GM23338 (cell line): ENCODE data around the gene S100A12. TPM values are rescaled to one million over a fixed set of nuclear protein-coding genes. Genes with fewer than 3 reads are reported as not detected.

Experiments used
- ATAC-seq: fragments of 200-7000 bp; cut with Tn5 transposase; 3 replicates; pipeline ENCODE4 v1.9.1; 2020
- DNase-seq: peaks from one replicate; pipeline ENCODE4 v3.0.0-alpha.2; 2015; ENCODE audit warnings: low spot score
- H2AFZ ChIP-seq: fragments of 200-600 bp; sonication (generic); 2 replicates; pipeline ENCODE4 v1.8.0; 2016; ENCODE audit warnings: antibody characterized with exemption, mild to moderate bottlenecking, moderate library complexity
- H3F3A ChIP-seq: fragments of 200-600 bp; sonication (generic); replicated peaks from 2 replicates; pipeline ENCODE4 v1.8.0; 2017; ENCODE audit warnings: antibody characterized with exemption, mixed run types, low read depth
- H3K27ac ChIP-seq: fragments of 200-600 bp; sonication (generic); 2 replicates; pipeline ENCODE4 v1.6.1; 2016; ENCODE audit warnings: low read depth
- H3K27me3 ChIP-seq: fragments of 200-600 bp; sonication (generic); 2 replicates; pipeline ENCODE4 v1.8.0; 2016; ENCODE audit warnings: mild to moderate bottlenecking, mixed run types, moderate library complexity; ENCODE audit not compliant: insufficient read depth
- H3K36me3 ChIP-seq: fragments of 200-600 bp; sonication (generic); 2 replicates; pipeline ENCODE4 v1.8.0; 2016; ENCODE audit warnings: mild to moderate bottlenecking; ENCODE audit not compliant: insufficient read depth
- H3K4me1 ChIP-seq: fragments of 200-600 bp; sonication (generic); 2 replicates; pipeline ENCODE4 v1.8.0; 2016; ENCODE audit warnings: mild to moderate bottlenecking, moderate library complexity; ENCODE audit not compliant: insufficient read depth
- H3K4me2 ChIP-seq: fragments of 200-600 bp; sonication (generic); 2 replicates; pipeline ENCODE4 v1.7.1; 2017; ENCODE audit warnings: mixed run types
- H3K4me3 ChIP-seq: fragments of 200-600 bp; sonication (generic); 2 replicates; pipeline ENCODE4 v1.6.1; 2016; ENCODE audit warnings: mixed run types
- H3K79me2 ChIP-seq: fragments of 200-600 bp; sonication (generic); replicated peaks from 2 replicates; pipeline ENCODE4 v1.8.0; 2017; ENCODE audit warnings: mild to moderate bottlenecking; ENCODE audit not compliant: insufficient read depth
- H3K9me2 ChIP-seq: fragments of 200-600 bp; sonication (generic); 2 replicates; pipeline ENCODE4 v1.8.0; 2017; ENCODE audit not compliant: insufficient read depth
- H4K20me1 ChIP-seq: fragments of 200-600 bp; sonication (generic); replicated peaks from 2 replicates; pipeline ENCODE4 v1.8.0; 2017; ENCODE audit warnings: mild to moderate bottlenecking; ENCODE audit not compliant: insufficient read depth
- H3K27ac Mint-ChIP-seq: 2 replicates; pipeline ENCODE4 v1.8.0; 2020; ENCODE audit warnings: inconsistent platforms, mild to moderate bottlenecking, moderate library complexity, mixed read lengths
- H3K27me3 Mint-ChIP-seq: 3 replicates; pipeline ENCODE4 v1.8.0; 2022; ENCODE audit warnings: low read depth, mild to moderate bottlenecking, moderate library complexity, mixed read lengths, inconsistent platforms; ENCODE audit not compliant: insufficient read depth, poor library complexity
- H3K36me3 Mint-ChIP-seq: 3 replicates; pipeline ENCODE4 v1.8.0; 2021; ENCODE audit warnings: low read depth, mild to moderate bottlenecking, inconsistent platforms, moderate library complexity, mixed read lengths
- H3K4me1 Mint-ChIP-seq: 3 replicates; pipeline ENCODE4 v1.8.0; 2020; ENCODE audit warnings: mild to moderate bottlenecking, inconsistent platforms, mixed read lengths
- H3K4me3 Mint-ChIP-seq: 3 replicates; pipeline ENCODE4 v1.8.0; 2021; ENCODE audit warnings: moderate library complexity, mild to moderate bottlenecking, inconsistent platforms, mixed read lengths
- H3K9me3 Mint-ChIP-seq: 3 replicates; pipeline ENCODE4 v1.8.0; 2020; ENCODE audit warnings: moderate library complexity, mild to moderate bottlenecking, inconsistent platforms, mixed read lengths
- ETS1 ChIP-seq: IDR thresholded peaks from 2 replicates; pipeline ENCODE4 v1.6.1; 2016; ENCODE audit warnings: antibody characterized with exemption
- POLR2AphosphoS5 ChIP-seq: IDR thresholded peaks from 2 replicates; pipeline ENCODE4 v1.6.1; 2016; ENCODE audit warnings: antibody characterized with exemption, low read depth
- ZNF114 ChIP-seq: fragments of 250-450 bp; sonication (Bioruptor Pico); IDR thresholded peaks from 2 replicates; pipeline ENCODE4 v1.5.0; 2020; ENCODE audit warnings: mild to moderate bottlenecking, moderate library complexity
- ZNF462 ChIP-seq: fragments of 250-450 bp; sonication (Bioruptor Pico); IDR thresholded peaks from 2 replicates; pipeline ENCODE4 v1.5.0; 2020; ENCODE audit warnings: mild to moderate bottlenecking, moderate library complexity
- polyA plus RNA-seq: library from polyadenylated mRNA; unstranded; fragments of >200 nt; fragmentation: Nextera tagmentation; extraction: Ambion mirVana; gene quantifications from 2 replicates; pipeline ENCODE4 v1.2.1, GENCODE V29; 2016
- total RNA-seq: library from RNA; depleted of rRNA; stranded (reverse); fragments of >200 nt; shearing (Covaris generic); gene quantifications from 2 replicates; pipeline ENCODE4 v1.2.3, GENCODE V29; 2014

Gene S100A12
- total and polyA plus RNA-seq, 2 experiments from 2014 or later, result not detected

- TF ChIP-seq ETS1 (no peak), ZNF462 (CRISPR knock-in tag) (no peak), ZNF114 (CRISPR knock-in tag) (no peak)
These were observed 14.0 kb upstream of the S100A12 start (continued) for GRCh38 chr1:153389401-153389800.

GRCh38 chr1:153387785-153388184, 12.4 kb upstream of the S100A12 start:
- H3K27me3 ChIP-seq, result no peaks in the 10 kb centered on the region
- DNase-seq (no peak), ATAC-seq (no peak)
- no peaks in the 10 kb centered on the region for H3K36me3 Mint-ChIP-seq
- no peak for TF ChIP-seq POLR2AphosphoS5
- no peaks in the 10 kb centered on the region for H3K9me3 Mint-ChIP-seq
- H3K27ac Mint-ChIP-seq, result no peak overlapping the region
- no peaks in the 10 kb centered on the region for H3K79me2 ChIP-seq
- no peaks in the 10 kb centered on the region for H3K36me3 ChIP-seq
- 0 out of 2 replicates have a peak, but pooled peaks cover 3% of the 10 kb centered on the region for H3K9me2 ChIP-seq
- H3K4me3 ChIP-seq, result no peak overlapping the region
- no peak overlapping the region for H3K4me3 Mint-ChIP-seq
- H3K27ac ChIP-seq, result no peak overlapping the region
- no peaks in the 10 kb centered on the region for H3F3A ChIP-seq
- H4K20me1 ChIP-seq, result no peaks in the 10 kb centered on the region
- H3K4me2 ChIP-seq, result no peak overlapping the region
- no peaks in the 10 kb centered on the region for H3K4me1 Mint-ChIP-seq
- H2AFZ ChIP-seq, result no peak overlapping the region
- no peaks in the 10 kb centered on the region for H3K27me3 Mint-ChIP-seq
- H3K4me1 ChIP-seq, result no peaks in the 10 kb centered on the region
